ENCODE measurements around the gene DNAH10.
"Not testable (repeated sequence)": the region's sequence is repeated elsewhere in the genome, so short reads cannot be mapped to it uniquely, and the experiment has no call there.

Gene DNAH10

GRCh38 chr12:123744836-123745235 is 17.3 kb upstream of the DNAH10 start:
- no peak for DNase-seq (ENCODE audit: low spot score)

DNA sequence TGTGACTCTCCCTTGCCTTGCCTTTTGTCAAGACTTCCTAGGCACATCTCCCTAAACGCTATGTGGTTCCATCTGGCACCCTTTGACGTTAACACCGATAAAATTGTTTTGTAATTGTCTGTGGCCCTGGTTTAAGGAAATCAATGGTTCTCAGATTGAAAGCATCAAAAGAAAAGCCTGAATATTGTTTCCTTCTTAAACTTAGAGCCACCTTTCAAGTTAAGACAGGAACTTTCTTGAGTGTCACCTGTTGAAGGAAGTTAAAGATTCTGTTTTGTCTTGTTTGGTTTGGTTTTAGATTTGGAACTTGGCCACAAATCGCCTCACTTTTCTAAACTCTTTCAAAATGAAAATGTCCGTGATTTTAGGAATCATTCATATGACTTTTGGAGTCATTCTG is 14.8 kb upstream of the DNAH10 start:
- no peak for DNase-seq (ENCODE audit: low spot score)

GRCh38 chr12:123748161-123748560 is 13.9 kb upstream of the DNAH10 start:
- DNase-seq (ENCODE audit: low spot score), result no peak

GRCh38 chr12:123748661-123749060 is 13.4 kb upstream of the DNAH10 start:
- DNase-seq (ENCODE audit: low spot score), result no peak

- DNase-seq (ENCODE audit: low spot score), result no peak
Observed at GRCh38 chr12:123749355-123749754, 12.7 kb upstream of the DNAH10 start.

DNA sequence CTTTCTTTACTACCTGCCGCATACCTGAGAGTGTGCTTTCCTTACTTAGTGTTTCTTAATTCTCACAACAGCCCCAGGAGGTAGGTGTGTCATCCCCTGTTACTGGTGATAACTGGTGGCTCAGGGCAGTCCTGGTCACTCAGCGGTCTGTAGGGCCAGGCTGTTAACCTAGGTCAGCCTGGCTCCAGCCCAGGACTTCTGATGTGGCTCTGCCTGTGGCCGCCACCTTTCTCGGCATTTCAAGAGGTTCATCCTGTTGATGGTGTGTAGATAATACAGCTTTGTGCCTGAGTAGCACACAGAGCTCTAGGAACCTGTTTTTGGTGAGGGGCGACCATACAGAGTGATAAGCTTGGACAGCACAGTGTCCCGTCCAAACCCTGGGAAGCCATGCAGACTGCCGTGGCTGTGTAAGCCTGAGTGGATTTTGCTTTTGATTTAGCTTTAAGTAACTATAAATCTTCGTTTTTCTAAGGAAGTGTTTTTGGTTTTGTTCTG is 11.9 kb upstream of the DNAH10 start:
- DNase-seq (ENCODE audit: low spot score), result no peak

GRCh38 chr12:123752046-123752445 is 10.1 kb upstream of the DNAH10 start:
- no peak for DNase-seq (ENCODE audit: low spot score)

GRCh38 chr12:123754041-123754772 is 7.9 kb upstream of the DNAH10 start:
- no peak for DNase-seq (ENCODE audit: low spot score)

DNA sequence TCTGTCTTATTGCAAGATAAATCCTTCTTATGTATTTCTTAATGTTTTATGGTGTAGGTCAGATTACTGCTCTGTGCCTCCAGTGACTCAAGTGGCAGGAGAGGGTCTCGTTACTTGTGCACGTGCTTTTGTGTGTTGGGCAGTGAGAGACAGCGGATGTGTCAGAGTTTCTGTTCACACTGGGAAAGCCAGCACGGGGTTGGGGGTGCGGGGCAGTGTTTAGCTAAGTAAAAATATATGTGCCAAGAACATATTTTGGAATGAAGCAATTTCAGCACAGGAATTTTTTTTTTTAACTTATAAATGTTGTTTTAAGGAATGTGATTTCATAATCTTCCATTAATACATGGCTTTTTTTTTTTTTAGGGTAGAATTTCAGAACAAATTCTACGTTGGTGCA is 4.5 kb upstream of the DNAH10 start:
- no peak for DNase-seq (ENCODE audit: low spot score)

- DNase-seq (ENCODE audit: low spot score), result no peak
Observed at GRCh38 chr12:123760267-123760938, 1.7 kb upstream of the DNAH10 start.

GRCh38 chr12:123762715-123763052 is 583 bp downstream of the DNAH10 start:
- no peak for DNase-seq (ENCODE audit: low spot score)

- DNase-seq (ENCODE audit: low spot score), result no peak
Observed at GRCh38 chr12:123763093-123763492, 992 bp downstream of the DNAH10 start.

GRCh38 chr12:123764109-123764508 is 2.0 kb downstream of the DNAH10 start:
- DNase-seq (ENCODE audit: low spot score), result no peak

GRCh38 chr12:123765504-123766035 is 3.5 kb downstream of the DNAH10 start:
- DNase-seq (ENCODE audit: low spot score), result no peak

GRCh38 chr12:123767613-123768012 is 5.5 kb downstream of the DNAH10 start:
- no peak for DNase-seq (ENCODE audit: low spot score)

DNA sequence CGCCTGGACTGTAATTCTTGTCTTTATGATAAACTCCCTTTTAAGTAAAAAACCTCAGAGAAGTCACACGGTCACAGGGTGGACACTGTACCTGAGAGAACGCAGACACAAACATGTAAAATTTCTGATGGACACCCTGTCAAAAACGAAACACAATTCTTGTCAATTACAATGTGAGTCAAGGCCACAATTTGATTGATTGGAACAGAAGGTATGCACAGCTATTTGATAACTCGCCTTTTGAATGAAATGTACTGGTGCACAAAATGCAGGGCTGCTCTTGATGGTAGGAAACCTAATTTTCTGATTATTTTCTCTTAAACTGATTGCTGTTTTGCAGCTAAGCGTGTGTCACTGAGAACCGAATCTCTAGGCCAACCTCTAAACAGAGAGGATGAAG is 9.2 kb downstream of the DNAH10 start:
- DNase-seq (ENCODE audit: low spot score), result no peak

DNA sequence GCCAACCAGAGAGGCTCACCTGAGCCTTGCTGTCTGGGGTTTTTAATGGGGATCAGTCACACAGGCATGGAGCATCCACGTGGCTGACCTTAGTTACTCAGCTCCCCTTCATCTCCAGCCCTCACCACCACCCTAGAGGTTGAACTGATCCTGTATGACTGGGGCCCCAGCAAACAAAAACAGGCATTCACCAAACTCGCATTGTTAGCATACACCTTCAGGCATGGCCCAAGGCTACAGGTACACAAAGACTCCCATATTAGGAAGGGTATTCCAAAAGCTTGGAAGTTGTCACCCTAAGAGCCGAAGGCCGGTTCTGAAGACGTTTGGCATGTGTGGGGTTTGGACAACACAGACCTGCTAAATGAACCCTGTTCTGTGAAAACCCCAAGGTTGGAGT is 10.0 kb downstream of the DNAH10 start:
- no peak for DNase-seq (ENCODE audit: low spot score)

GRCh38 chr12:123773375-123773774 is 11.3 kb downstream of the DNAH10 start:
- no peak for DNase-seq (ENCODE audit: low spot score)

GRCh38 chr12:123779551-123779950 is 17.4 kb downstream of the DNAH10 start:
- DNase-seq (ENCODE audit: low spot score), result no peak

GRCh38 chr12:123782997-123783792 is 21.1 kb downstream of the DNAH10 start:
- DNase-seq (ENCODE audit: low spot score), result no peak

DNA sequence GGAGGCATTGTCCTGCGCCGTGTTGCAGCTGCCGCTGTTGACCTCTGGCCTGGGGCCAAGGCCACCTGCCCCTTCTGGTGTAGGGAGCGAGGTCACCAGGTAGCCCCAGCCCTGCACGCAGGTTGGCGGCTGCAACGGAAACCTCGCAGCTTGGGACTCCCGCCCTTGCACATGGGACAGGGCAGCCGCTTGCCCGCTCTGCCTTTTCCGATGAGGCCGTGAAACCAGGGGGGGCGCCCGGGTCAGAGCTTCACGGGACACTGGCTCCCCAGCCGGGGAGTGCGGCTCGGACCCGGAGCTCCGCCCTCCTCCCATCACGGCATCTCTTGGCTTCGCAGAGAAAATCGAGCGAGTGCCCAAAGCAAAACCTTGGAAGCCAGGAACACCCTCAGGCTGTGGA is 25.4 kb downstream of the DNAH10 start:
- no peak for DNase-seq (ENCODE audit: low spot score)

GRCh38 chr12:123788541-123788940 is 26.4 kb downstream of the DNAH10 start:
- no peak for DNase-seq (ENCODE audit: low spot score)

GRCh38 chr12:123789422-123789821 is 27.3 kb downstream of the DNAH10 start:
- not testable (repeated sequence) for DNase-seq (ENCODE audit: low spot score)
